GM21447 (cell line): ENCODE measurements around the gene ZNF532.
"Not testable (repeated sequence)": the region's sequence is repeated elsewhere in the genome, so short reads cannot be mapped to it uniquely, and the experiment has no call there.

Experiments used
- ATAC-seq: cut with Tn5 transposase; IDR thresholded peaks from one replicate; pipeline ENCODE4 v1.9.1; 2021; ENCODE audit not compliant: unreplicated experiment

ZNF532 gene

DNA sequence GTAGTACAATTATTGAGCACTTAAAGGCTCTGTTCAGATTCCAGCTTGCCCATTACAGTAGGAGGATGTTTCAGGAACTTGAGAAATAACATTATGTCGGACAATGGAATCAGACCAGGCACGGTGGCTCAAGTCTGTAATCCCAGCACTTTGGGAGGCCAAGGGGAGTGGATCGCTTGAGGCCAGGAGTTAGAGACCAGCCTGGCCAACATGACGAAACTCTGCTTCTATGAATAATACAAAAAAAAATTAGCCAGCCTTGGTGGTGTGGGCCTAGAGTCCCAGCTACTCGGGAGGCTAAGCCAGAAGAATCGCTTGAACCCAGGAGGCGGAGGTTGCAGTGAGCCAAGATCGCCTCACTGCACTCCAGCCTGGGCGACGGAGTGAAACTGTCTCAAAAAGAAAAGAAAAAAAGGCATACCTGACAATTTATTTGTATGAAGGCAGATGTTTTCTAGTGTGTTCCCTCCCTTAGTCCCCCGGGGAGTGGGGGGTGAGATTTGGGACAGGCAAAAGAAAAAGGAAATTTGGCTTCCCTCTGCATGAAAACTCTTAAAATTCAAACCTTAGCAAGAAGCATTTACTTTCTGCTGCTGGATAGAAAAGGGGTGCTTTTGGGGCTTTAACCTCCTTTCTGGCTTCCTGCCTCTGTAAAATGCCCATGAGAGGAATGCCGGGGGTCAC is 13.7 kb upstream of the ZNF532 start:
- ATAC-seq, result no peak

DNA sequence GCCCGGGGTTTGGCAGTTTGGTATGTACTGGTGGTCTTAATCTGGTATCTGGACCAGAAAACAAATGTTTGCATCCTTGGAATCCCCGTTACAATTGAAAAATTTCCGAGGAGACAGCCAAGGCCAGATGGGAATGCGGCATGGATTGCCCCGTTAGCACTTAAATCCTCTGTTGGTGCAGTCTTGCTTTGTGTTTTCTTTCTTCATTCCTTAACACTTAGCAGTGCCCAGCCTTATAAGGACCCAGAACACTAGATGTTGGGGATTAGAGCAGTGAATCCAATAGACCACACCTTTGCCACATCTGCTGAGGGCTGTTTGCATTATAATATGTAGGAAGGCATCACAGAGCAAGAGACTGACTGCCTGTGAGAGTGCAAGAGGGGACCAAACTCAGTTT is 12.8 kb upstream of the ZNF532 start:
- no peak for ATAC-seq

DNA sequence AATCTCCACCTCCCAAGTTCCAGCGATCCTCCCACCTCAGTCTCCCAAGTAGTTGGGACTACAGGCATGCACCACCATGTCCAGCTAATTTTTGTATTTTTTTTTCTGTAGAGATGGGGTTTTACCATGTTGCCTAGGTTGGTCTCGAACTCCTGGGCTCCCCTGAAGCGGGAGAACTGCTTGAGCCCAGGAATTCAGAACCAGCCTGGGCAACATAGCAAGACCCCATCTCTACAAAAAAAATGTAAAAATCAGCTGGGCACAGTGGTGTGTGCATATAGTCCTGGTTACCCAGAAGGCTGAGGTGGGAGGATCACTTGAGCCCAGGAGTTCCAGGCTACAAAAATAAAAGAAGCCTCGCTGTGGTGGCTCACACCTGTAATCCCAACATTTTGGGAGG is 12.0 kb upstream of the ZNF532 start:
- no peak for ATAC-seq

DNA sequence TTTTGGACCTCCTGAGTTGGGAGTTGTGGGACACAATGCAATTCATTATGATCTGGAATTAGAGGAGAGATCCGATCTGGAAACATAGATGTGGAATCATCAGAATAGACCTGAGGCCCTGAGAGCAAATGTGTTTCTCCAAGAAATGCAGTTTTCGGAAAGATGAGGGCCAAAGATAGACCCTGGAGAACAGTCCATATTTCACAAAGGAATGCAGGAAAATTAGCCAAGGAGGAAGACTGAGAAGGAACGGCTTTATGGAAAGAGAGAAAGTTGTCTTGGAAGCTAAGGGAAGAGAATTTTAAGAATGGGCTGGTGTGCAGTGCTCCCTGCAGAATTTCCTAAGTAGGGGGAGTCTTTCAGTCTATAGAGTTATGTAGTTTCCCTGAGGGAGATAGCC is 11.1 kb upstream of the ZNF532 start:
- ATAC-seq, result no peak

DNA sequence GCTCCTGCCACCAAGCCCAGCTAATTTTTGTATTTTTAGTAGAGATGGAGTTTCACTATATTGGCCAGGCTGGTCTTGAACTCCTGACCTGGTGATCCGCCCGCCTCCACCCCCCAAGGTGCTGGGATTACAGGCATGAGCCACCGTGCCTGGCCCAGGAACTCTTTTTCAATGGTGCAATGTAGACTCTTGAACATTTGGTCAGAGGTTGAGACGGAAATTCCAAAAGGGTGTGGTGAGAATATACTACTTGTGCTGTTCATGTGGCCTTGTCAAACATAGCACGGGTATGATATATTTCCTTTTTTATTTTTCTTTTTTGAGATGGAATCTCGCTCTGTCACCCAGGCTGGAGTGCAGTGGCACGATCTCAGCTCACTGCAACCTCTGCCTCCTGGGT is 9.2 kb upstream of the ZNF532 start:
- ATAC-seq, result not testable (repeated sequence)

DNA sequence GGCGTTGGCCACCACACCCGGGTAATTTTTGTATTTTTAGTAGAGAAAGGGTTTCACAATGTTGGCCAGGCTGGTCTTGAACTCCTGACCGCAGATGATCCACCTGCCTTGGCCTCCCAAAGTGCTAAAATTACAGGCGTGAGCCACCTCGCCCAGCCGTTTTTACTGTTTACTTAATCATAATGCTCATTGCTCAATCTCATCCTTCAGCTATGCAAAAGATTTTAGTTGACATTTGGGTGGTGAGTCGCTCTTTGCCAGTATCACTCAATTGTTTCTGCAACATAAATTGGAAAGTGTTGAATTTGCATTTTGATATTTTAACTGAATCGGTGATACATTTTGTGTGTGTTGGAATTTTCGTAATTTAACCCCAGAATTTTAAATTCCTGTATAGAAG is 7.8 kb upstream of the ZNF532 start:
- ATAC-seq, result no peak

DNA sequence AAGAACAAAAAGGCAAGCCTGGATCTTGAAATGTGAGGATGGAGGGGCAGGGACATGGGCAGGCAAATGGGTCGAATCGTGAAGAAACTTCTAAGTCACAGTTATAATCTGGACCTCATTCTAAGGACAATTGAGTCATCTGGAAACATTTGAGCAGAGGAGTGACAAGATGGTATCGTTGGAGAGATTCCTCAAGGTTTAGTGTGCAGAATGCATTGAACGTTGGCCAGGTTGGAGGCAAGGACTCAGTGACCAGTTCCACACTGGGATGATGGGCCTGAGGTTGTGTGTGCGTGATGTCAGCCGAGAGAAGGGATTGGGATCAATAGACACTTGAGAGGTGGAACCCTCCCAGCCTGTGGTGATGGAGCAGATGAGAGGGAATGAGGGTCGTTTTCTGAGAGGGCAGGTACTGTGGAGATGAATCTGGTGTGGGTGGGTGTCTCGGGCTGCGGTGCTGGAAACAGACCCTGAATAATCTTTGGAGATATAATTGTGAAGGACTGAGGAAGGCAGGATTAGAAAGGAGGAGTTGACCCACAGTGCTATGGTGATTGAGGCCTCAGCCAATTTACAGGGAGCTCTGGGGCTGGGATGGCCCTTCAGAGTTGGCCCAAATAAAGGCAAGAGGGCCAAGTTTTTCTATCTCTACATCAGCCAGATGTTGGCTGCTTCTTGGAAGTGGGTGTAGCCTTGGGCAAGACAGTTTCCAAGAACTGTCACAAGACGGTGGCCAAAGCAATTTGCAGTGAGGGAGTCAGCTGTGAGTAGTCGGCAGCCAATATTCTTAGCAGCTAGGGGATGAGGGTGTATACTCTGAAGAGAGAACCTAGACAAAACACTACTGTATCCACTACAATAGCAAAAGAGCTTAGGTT is 5.8 kb upstream of the ZNF532 start:
- no peak for ATAC-seq

DNA sequence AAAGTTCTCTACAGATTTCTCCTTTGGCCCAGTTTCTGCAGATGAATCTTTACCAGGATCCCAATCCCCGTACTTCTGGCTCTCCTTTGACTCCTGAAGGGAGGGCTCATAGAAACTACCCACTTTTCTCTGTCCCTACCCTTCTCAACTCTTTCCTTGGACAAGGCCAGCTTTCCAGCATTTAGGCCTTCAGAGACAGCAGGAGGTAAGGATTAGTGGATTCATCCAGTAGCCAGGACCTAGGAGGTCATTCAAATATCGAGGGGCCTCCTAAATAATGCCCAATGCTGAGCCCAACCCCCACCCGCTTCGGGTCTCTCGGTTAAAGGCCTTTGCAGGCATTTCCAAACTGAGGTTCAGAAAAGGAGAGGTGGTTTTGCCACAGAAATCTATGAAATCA is 4.8 kb upstream of the ZNF532 start:
- no peak for ATAC-seq

DNA sequence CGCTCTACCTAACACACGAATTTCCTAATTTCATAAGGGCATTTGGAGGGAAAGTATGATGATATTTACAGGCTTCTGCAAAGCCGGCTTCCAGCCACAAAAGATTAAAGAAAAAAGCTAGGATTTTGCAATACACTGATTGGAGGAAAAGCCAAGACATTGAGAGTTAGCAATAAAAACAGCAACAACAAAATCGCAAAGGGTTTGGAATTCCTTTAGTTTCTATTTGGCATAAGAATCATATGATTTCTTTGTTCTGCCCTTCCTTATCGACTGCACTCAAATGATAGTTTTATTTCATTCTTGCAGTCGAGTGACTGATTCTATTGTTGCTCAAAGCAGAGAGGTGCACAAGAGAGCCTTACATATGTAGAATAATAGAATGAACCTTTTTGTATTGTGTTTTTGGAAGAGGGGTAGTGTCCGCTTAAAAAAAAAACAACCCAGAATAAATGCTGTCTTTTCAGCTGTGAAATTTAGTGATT is 3.9 kb upstream of the ZNF532 start:
- no peak for ATAC-seq

DNA sequence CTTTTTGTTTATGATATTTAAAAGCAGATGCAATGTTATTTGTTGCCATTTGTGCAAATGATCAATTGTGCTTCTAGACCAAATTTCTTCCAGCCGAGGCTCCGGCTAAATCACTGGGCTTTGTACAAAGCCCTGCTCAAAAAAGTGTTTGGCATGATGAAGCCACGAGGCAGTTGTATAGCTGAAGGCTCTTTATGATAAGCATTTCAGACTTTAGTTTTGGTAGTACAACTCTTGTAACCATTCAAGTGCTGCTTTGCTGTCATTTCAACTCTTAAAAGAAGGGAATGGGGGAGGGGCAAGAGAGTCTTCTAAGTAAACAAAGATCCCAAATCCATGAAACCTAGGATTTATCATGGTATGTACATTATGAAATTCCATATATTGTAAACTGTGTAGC is 3.3 kb upstream of the ZNF532 start:
- ATAC-seq, result no peak

DNA sequence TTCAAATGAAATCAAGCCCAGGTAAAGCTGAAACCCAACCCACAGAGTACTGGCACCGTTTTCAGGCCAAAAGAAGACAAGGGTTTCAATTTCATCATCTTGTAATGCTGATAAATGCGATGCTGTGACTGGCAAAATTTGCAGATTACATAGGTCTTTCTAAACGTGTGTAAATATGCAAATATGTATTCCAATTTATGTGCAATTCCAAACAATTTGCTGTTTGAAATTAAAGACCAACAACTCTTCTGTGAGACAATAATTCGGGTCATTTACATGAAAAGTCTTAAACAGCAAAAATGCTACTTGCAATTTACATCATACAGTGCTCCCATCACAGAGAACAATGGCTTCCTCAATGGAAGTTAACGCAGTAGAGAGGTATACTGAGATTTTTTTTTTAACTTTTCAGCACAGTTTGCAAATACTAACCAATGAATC is 2.8 kb upstream of the ZNF532 start:
- no peak for ATAC-seq

DNA sequence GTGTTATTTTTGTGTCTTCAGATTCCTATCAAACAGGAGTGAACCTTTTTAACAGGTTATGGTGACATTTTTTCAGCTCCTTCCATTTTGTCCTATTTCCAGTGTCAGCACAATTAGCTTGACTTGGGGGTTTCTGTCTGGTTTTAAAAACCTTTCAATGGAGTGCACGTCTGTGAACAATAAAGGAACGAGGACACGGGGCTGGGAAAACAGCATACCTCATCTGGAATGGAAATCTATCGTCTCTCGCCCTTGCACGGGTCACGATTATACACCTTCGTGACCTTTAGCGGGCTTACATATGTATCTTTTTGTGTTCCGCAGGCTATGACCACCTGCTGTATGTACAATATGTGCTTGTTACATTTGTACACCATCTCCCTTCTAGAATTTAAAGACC is 2.3 kb upstream of the ZNF532 start:
- ATAC-seq, result no peak

DNA sequence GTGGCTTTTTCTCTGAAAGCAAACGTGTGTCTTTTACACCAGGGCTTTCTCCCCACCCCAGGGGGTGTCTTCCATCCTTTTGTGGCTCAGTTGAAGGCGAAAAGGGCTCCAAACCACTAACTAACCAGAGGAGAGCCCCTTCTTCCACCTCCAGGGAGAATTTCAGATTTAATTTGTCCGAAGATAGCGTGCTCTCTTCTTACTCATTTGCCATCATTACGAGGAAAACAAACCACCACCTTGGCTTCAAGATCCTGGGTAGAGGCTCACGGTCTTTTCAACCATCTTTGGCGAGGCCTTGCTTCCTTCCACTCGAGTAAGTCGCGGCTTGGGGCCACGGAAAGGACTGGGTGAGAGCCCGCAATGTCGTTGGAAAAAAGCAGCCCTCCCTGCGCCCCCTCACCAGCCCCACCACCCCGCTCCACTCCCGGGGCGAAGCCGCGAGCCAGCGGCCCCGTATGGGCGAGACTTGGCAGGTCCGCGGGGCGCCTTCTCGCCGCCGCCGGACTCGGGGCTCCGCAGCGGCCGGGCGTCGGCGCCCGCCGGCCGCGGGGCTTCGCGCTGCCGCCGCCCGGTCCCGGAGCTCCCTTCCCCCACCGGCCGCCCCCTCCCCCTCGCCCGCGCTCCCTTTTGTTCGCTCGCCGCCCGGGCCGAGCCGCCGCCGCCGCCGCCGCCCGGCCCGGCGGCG is 1.7 kb upstream of the ZNF532 start:
- ATAC-seq, result no peak

DNA sequence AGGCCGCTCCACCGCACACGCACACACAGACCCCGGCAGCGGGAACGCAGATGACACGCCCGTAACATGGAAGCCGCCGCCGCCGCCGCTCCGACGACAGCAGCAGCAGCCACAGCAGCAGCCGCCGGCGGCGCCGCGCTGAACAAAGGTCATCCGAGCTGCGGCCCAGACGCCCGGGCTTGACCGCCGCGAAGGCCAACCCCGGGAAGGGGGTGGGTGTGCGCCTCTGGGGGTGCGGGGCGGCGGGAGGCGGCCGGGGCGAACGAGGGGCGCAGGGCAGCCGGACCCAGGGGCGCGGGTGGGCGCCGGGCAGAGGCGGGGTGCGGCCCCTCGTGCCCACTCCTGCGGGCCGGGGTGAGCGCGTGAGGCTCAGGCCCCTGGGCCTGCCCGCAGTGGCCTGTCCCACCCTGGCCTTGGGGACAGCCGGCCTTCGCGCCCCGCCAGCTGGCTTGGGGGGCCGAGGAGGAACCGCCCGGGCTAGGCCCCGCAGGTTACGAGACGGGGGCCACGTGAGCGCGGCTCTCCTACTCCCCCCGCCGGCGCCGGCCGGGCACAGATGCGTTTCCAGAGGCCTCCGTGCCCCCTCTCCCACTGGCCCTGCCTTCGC is 1.0 kb upstream of the ZNF532 start:
- no peak for ATAC-seq

DNA sequence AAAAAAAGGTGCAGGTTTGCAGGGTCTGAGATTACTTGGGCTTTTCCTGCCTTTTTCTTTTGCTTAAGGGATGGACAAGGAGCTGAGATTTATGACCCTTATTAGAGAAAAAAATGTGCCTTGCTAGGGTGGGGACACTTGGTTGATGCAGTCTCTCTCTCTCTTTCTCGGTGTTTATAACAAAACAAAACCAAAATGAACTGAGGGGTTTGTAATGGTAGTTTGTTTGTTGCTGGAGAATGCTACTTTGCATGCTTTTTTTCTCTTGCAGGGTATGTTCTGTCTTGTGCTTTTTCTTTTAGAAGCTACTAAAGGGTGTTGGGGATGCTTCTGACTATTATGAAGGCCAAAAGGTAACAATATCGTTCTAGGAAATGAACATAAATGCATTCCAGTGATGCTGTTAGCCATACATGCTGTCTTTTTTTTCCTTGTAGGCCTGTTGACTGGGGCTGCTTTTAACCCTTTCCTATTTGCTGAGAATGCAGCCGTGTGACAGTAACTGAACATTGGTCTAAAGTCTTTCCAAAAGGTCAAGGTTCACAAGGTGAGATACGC is 435 bp downstream of the ZNF532 start:
- no peak for ATAC-seq

DNA sequence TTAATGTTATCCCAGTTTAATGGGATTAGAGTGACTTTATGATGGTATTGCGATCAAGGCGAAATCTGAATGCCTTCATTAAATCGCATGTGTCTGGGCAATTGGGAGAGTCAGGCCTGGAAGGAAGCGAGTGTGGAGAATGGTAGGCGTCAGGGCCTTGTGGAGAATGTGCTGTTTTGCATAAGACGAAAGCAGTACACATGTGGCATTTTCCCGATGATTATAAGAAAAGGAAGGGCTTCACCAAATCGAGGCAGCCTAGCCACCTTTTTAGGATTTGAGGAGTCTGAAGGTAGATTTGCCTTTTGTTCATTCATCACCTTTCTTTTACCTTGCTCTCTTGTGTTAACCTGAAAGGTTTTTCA is 1.0 kb downstream of the ZNF532 start:
- no peak for ATAC-seq

DNA sequence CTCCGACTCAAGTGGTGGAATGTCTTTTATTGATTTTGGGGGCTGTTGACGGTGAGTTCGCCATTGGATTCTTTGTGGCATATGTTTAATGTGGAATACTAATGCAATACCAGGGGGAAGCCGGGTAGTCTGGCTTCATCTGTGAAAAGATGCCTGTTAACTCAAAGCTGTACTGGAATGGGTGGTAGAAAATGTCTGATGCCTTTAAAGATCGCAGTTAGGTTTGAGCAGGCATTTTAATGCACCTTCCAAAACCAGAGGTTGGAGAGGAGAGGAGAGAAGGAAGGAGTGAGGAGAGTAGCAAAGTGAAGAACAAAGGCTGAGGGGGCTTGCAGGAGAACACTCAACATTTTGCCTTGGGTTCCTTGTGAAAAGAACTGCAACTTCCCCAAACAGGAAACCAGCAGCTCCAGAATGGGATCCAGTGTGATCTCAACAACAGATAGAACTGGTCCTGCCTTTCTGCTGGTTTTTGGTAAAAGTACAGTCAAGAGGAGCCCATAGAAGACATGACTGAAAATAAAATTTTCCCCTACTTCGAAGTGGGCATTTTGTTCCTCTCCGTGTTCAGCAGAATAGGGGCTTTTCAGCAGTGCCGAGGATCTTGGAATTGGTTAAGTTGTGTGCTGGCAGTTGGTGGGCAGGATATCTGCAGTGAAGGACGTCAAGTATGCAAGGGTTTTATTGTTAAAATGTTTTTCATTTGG is 1.5 kb downstream of the ZNF532 start:
- ATAC-seq, result no peak

DNA sequence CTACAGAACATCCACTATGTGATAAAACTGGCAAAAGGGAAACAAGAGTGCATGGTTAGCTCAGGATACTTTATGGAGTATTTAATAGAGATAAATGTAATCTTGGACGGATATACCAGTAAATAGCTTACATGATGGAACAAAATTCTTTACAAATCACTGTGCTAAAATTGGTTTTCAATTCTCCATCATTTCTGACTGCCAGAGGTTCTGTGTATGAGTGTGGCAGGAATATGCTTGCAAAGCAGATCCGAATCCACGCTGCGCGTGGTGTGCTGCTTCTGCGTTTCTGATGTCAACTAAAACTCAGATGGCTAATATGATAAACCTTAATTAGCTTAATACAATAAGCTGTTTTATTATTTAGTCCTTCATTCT is 2.1 kb downstream of the ZNF532 start:
- ATAC-seq, result no peak

DNA sequence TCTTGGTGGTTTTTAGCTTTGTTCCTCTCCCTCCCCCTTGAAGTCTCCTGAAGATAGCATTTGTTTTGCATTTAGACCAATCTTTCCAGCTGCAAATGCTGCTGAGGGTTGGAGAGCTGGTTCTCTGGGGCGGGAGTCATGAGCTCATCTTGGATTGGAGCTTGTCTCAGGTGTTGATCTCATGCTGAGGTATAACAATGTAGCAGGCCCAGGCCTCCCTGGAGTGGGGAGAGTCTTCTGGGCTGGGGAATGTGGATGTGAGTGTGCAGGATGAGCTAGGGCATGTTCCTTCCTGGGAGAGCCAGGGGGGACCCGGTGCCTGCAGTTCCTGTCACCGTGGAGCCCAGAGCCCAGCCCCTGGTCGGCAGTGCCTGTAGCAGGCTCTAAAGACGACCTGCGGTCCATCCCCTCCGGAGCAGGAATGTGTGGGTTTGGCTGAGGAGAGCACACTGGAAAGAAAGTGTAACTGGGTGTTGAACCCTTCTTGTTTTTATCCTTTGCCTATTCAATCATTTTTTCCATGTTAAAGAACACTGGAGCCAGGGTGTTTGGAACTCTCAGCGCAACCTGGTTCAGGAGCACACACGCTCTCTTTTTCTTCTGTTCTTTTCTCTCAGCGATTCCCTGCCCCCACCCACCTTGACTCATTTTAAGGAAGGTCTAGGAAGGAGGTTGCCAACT is 2.7 kb downstream of the ZNF532 start:
- no peak for ATAC-seq

DNA sequence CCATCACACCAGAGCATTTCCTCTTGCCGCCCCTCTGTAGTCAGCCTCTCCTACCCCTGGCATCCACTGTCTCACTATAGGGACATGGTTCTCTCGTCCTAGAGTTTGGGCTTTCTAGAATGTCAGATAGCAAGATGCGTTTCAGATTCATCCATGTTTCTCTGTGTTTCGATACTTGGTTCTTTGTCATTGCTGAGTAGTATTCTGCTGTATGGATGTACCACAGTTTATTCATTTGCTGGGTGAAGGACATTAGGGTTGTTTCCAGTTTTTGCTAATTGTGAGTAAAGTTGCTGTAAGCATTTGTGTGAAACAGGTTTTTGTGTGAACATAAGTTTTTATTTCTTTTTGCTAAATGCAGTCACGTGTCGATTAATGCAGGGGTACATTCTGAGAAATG is 3.8 kb downstream of the ZNF532 start:
- ATAC-seq, result no peak
